ENCODE measurements around the gene PRKCA.

DNA sequence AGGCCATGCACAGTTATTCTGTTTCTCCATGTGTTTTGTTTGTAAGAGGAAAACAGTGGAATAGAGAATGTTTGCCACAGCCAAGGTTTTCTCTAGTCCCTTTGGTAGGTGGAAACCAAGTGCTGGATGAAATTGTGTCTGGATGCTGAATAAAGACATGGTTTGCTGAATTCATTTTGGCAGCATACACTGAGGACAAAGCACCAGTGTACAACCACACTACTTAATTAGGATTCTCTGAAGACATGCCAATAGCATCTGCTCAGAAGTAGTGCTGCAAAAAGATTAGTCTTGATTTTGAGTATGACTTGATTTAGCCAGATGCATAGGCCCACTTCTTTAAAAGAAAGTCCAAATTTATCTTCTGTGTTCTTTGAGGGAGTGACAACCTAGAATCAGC, 302.0 kb downstream of the PRKCA start:
- TF ChIP-seq POLR2A (IDR thresholded peaks at IDR 0.05) = no peak
- TF ChIP-seq, protein P1, sequence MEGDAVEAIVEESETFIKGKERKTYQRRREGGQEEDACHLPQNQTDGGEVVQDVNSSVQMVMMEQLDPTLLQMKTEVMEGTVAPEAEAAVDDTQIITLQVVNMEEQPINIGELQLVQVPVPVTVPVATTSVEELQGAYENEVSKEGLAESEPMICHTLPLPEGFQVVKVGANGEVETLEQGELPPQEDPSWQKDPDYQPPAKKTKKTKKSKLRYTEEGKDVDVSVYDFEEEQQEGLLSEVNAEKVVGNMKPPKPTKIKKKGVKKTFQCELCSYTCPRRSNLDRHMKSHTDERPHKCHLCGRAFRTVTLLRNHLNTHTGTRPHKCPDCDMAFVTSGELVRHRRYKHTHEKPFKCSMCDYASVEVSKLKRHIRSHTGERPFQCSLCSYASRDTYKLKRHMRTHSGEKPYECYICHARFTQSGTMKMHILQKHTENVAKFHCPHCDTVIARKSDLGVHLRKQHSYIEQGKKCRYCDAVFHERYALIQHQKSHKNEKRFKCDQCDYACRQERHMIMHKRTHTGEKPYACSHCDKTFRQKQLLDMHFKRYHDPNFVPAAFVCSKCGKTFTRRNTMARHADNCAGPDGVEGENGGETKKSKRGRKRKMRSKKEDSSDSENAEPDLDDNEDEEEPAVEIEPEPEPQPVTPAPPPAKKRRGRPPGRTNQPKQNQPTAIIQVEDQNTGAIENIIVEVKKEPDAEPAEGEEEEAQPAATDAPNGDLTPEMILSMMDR (IDR thresholded peaks at IDR 0.05) = no peak

Measured in ovary (tissue), 3 donors.